ENCODE results near the gene SGMS1. TPM values are rescaled to one million over a fixed set of nuclear protein-coding genes. Genes with fewer than 3 reads are reported as not detected.

Gene SGMS1
- total RNA-seq, 4 donors from 2014 or later: 139 to 198 (median 173) TPM

- 83% methylated on average over 10 of the region's 10 CpGs for WGBS
- H3K27me3 ChIP-seq: no peaks in the 10 kb centered on the region
- no peak for TF ChIP-seq POLR2A (IDR thresholded peaks at IDR 0.05)
- no peak for TF ChIP-seq EP300 (IDR thresholded peaks at IDR 0.05)
- TF ChIP-seq POLR2AphosphoS5 (IDR thresholded peaks at IDR 0.05): no peak
- no peak for TF ChIP-seq CTCF (IDR thresholded peaks at IDR 0.05)
Observed at GRCh38 chr10:50314169-50315071, 309.3 kb downstream of the SGMS1 start.

GRCh38 chr10:50312464-50313437 is 311.0 kb downstream of the SGMS1 start:
- Histone ChIP-seq H3K27me3 (no peaks in the 10 kb centered on the region), H3K4me3 (no peak overlapping the region), H3K9me3 (no peaks in the 10 kb centered on the region), H3K36me3 (peaks cover 45% of the 10 kb centered on the region), H3K4me1 (peaks cover 9% of the 10 kb centered on the region), H3K27ac (no peak overlapping the region)
- no peak for TF ChIP-seq POLR2A (IDR thresholded peaks at IDR 0.05)
- no peak for TF ChIP-seq EP300 (IDR thresholded peaks at IDR 0.05)
- TF ChIP-seq CTCF (IDR thresholded peaks at IDR 0.05): no peak
- no peak for TF ChIP-seq POLR2AphosphoS5 (IDR thresholded peaks at IDR 0.05)
- no peak for DNase-seq (ENCODE audit: low spot score in 2 of 2)
- WGBS: 82% methylated on average over 10 of the region's 10 CpGs

More at GRCh38 chr10:50314169-50315071, 309.3 kb downstream of the SGMS1 start:
- H3K9me3 ChIP-seq: no peaks in the 10 kb centered on the region
- no peak overlapping the region for H3K27ac ChIP-seq
- DNase-seq (ENCODE audit: low spot score in 2 of 2): no peak
- peaks cover 9% of the 10 kb centered on the region for H3K4me1 ChIP-seq
- peaks cover 28% of the 10 kb centered on the region for H3K36me3 ChIP-seq
- H3K4me3 ChIP-seq: no peak overlapping the region

- H3K9me3 ChIP-seq: no peaks in the 10 kb centered on the region
- TF ChIP-seq CTCF (IDR thresholded peaks at IDR 0.05) (peak in 1 of 2 donors; percentile 31), POLR2AphosphoS5 (IDR thresholded peaks at IDR 0.05) (no peak)
- peaks cover 59% of the 10 kb centered on the region for H3K36me3 ChIP-seq
- 93% methylated on average over 4 of the region's 4 CpGs for WGBS
- DNase-seq (ENCODE audit: low spot score in 2 of 2): no peak
- no peak overlapping the region for H3K27ac ChIP-seq
- peaks cover 3% of the 10 kb centered on the region for H3K4me1 ChIP-seq
- H3K27me3 ChIP-seq: no peaks in the 10 kb centered on the region
- no peak overlapping the region for H3K4me3 ChIP-seq
Observed at GRCh38 chr10:50310560-50311174, 313.1 kb downstream of the SGMS1 start.

- no peak for DNase-seq (ENCODE audit: low spot score in 2 of 2)
- Histone ChIP-seq H3K36me3 (peaks cover 53% of the 10 kb centered on the region), H3K27me3 (no peaks in the 10 kb centered on the region), H3K9me3 (no peaks in the 10 kb centered on the region), H3K4me1 (no peaks in the 10 kb centered on the region), H3K27ac (no peak overlapping the region), H3K4me3 (no peak overlapping the region)
- TF ChIP-seq POLR2A (IDR thresholded peaks at IDR 0.05) (no peak), CTCF (IDR thresholded peaks at IDR 0.05) (no peak), EP300 (IDR thresholded peaks at IDR 0.05) (no peak), POLR2AphosphoS5 (IDR thresholded peaks at IDR 0.05) (no peak)
- 87% methylated on average over 4 of the region's 4 CpGs for WGBS
Observed at GRCh38 chr10:50309342-50309741, 314.4 kb downstream of the SGMS1 start.
